Measurements from ENCODE around the gene SYF2. TPM values are rescaled to one million over a fixed set of nuclear protein-coding genes. Genes with fewer than 3 reads are reported as not detected.

Gene SYF2
- total and polyA plus RNA-seq, 12 donors, result 28.0 to 55.9 (median 36.9) TPM

DNA sequence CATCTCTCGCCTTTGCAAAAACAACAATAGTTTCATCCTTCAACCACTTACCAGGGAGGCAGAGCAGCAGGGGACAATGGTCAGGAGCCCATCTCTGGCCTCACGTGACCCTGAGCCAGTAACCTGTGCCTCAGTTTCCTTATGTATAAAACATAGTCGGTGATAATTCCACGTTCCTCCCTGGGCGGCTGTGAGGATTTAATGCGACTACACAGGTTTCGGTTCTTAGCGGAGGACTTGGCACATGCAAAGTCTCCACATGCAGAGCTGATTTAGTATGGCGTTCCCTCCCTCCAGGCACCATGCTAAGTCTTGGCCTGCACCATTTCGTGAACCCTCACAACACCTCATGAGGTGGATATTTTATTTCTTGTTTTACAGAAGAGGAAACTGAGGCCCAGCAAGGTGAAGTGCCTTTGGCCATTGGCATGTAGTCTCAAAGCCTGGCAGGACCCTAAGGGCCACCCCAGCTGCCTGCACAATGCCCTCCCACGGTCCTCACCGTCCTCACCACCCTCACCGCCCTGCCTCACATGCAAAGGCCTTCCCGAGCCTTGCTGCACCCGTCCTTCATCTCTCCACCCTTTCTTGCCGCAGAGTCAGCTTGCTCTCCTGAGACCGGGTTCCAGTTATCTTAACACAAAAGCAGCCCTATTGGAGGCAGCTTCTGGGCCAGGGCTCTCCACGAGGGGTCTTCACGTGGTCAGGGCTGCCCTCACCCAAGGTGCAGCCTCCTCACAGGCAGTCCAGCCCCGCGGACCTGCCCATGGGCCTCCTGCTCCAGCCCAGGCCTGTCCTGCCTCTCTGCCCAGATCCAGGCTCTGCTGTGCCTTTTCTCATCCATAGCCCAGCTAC is 48.9 kb downstream of the SYF2 start:
- Histone ChIP-seq H3K9me3 (no peaks in the 10 kb centered on the region), H3K4me1 (no peaks in the 10 kb centered on the region), H3K4me3 (no peak overlapping the region), H3K27ac (no peak overlapping the region), H3K36me3 (no peaks in the 10 kb centered on the region), H3K27me3 (peaks cover 0 to 36% (median 13%) of the 10 kb centered on the region in 7 donors)
- ATAC-seq, result no peak
- WGBS, 2 donors, result 88 to 89% methylated on average over 21 of the region's 21 CpGs
- no peak for DNase-seq
- TF ChIP-seq, protein P1, sequence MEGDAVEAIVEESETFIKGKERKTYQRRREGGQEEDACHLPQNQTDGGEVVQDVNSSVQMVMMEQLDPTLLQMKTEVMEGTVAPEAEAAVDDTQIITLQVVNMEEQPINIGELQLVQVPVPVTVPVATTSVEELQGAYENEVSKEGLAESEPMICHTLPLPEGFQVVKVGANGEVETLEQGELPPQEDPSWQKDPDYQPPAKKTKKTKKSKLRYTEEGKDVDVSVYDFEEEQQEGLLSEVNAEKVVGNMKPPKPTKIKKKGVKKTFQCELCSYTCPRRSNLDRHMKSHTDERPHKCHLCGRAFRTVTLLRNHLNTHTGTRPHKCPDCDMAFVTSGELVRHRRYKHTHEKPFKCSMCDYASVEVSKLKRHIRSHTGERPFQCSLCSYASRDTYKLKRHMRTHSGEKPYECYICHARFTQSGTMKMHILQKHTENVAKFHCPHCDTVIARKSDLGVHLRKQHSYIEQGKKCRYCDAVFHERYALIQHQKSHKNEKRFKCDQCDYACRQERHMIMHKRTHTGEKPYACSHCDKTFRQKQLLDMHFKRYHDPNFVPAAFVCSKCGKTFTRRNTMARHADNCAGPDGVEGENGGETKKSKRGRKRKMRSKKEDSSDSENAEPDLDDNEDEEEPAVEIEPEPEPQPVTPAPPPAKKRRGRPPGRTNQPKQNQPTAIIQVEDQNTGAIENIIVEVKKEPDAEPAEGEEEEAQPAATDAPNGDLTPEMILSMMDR (IDR thresholded peaks at IDR 0.05), result no peak
- intact Hi-C loops (cut with DNase I), result no loop called here

DNA sequence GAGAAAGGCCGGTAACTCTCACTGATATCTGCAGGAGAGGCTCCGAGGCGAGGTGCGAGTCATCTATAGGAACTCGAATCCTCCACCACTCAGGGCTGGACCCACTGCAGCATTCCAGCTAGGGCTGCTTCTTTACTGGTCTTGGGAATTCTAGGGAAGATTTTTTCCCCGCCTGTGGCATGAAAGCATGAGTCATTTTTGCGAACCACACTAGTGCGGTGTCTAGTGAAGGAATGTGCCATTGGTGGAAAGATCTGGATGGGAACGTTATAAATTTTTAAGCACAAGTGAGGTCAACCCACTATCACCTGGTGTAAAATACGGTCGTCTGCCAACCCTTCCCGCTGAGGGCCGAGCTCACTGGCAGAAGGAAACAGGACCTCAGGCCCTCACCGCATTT is 49.7 kb downstream of the SYF2 start:
- TF ChIP-seq, protein P1 (IDR thresholded peaks at IDR 0.05), result no peak
- no peak overlapping the region for H3K27ac ChIP-seq
- no peaks in the 10 kb centered on the region for H3K36me3 ChIP-seq
- intact Hi-C loops (cut with DNase I), result no loop called here
- ATAC-seq, result no peak
- H3K9me3 ChIP-seq, result peaks cover 0 to under 1% (median 0%) of the 10 kb centered on the region in 11 donors
- no peak for DNase-seq
- H3K4me1 ChIP-seq, result no peaks in the 10 kb centered on the region
- peaks cover 0 to 36% (median 13%) of the 10 kb centered on the region in 7 donors for H3K27me3 ChIP-seq
- 79 to 82% methylated on average over 14 of the region's 14 CpGs for WGBS, 2 donors
- H3K4me3 ChIP-seq, result no peak overlapping the region

DNA sequence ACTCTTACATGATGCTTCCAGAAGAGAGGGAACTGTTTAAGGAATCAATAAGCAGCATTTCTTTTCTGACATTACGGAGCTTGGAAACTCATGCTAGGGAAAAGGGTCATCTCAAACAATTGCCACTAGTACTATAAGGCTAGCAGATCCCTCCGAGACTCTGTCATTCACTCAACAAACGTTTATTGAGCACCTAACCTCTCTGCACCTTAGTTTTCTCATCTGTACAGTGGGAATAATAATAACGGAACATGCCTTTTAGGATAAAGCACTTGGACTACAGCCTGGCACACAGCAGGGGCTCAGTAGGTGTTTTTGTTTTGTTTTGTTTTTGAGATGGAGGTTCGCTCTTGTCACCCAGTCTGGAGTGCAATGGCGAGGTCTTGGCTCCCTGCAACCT is 51.3 kb downstream of the SYF2 start:
- no peak for ATAC-seq
- 81 to 92% methylated on average over 6 of the region's 6 CpGs for WGBS, 2 donors
- Histone ChIP-seq H3K4me3 (no peak overlapping the region), H3K4me1 (no peaks in the 10 kb centered on the region), H3K27ac (no peak overlapping the region), H3K9me3 (peaks cover 0 to 16% (median 0%) of the 10 kb centered on the region in 11 donors), H3K27me3 (peaks cover 0 to 33% (median 11%) of the 10 kb centered on the region in 7 donors), H3K36me3 (no peaks in the 10 kb centered on the region)
- TF ChIP-seq, protein P1 (IDR thresholded peaks at IDR 0.05), result no peak
- intact Hi-C loops (cut with DNase I), result no loop called here
- no peak for DNase-seq

DNA sequence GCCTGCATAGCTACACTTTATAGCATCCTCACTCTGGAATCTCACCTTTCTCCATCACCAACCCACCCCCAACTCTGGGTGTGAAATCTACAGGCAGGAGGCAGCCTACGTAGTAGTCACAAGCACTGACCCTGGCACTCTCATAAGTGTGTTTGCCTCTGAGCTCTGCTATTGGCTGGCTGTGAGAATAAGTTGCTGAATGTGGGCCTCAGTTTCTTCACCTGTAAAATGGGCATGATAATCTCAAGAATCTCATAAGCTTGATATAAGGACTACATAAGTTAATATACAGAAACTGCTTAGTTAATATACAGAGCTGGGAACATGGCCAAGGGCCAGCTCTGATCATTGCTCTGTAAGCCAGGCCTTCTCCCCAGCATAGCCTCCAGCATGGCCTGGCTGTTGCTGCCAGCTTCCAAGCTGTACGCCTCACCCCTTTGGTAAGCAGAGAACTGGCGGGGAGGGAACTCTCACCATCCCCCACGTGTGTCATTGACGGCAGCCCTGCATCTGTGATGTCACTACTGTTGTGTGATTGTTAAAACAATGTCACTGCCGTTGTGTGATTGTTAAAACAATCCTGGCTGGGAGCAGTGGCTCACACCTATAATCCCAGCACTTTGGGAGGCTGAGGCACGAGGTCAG is 53.3 kb downstream of the SYF2 start:
- H3K4me1 ChIP-seq, result no peaks in the 10 kb centered on the region
- intact Hi-C loops (cut with DNase I), result no loop called here
- no peak for DNase-seq
- H3K27ac ChIP-seq, result no peak overlapping the region
- no peak for ATAC-seq
- 69 to 70% methylated on average over 7 of the region's 7 CpGs for WGBS, 2 donors
- TF ChIP-seq, protein P1 (IDR thresholded peaks at IDR 0.05), result no peak
- no peaks in the 10 kb centered on the region for H3K36me3 ChIP-seq
- H3K27me3 ChIP-seq, result peaks cover 0 to 14% (median 4%) of the 10 kb centered on the region in 7 donors
- H3K4me3 ChIP-seq, result no peak overlapping the region
- H3K9me3 ChIP-seq, result peaks cover 0 to 16% (median 0%) of the 10 kb centered on the region in 11 donors
